Measurements from ENCODE around the gene FOXK2.

The FOXK2 gene

DNA sequence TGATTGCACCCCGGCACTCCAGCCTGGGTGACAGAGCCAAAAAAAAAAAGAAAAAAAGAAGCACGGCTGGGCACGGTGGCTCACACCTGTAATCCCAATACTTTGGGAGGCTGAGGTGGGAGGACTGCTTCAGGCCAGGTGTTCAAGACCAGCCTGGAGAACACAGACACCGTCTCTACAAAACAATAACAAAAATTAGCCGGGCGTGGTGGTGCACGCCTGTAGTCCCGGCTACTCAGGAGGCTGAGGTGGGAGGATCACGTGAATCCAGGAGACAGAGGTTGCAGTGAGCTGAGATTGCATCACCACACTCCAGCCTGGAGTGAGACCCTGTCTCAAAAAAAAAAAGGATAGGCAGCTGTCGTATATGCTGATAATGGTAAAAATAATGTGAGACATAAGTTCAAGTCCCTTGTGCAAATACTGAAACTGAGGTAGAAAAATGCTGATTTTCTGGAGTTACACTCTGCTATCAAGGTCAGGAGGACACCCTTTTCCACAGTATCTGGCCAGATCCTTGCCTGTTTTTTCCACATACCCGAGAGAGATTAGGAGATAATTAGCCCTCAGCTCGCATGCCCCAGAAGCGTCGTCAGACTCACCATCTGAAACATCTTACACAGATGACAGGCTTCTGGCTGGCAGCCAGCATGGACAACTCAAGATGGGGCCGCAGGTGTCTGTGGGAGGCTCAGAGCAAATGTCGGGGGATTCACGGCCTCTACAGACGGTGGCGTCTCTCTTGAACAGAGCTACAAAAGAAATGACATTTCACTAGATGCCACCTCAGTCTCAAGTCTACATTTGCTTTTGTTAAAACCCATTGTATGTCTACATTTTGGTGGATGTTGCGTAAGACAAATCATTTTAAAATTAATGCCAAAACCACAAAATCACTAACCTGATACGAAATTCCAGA, 91.9 kb downstream of the FOXK2 start:
- DNase-seq, result no peak

DNA sequence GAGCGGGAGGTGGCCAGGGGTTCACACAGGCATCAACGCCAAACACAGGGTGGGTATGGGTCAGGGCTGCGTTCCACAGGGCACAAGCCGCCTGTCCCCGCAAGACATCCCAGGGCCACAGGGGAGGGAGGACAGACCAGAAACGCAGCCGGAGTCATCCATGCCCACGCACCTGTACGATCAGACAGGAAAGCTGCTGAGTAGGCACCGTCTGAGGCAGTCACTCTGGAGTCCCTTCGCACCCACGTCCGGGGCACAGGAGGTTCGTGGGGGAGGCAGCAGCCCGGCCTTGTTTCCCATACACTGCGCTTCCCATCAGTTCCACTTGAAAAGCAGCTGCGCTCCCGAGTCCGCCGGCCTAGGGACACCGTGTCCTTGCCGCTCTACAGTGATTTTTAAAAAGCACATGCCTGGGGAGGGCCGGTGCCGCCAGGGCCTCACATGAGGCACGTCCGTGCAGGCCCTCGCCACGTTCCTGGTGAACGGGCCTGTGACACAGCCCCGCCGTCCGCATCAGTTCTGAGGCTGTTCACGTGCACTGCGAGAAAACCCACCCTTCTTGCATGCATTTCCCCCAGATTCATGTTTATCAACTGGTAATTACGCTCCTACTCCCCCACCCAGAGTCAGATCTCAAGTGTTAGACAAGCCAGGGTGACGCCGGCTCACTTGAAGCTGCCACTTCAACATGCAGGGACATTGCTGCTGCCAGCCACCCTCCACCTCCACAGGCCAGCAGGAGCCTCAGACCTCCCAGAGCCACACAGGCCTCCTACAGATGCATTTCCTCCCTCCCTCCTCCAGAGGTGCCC, 94.0 kb downstream of the FOXK2 start:
- DNase-seq, result no peak

DNA sequence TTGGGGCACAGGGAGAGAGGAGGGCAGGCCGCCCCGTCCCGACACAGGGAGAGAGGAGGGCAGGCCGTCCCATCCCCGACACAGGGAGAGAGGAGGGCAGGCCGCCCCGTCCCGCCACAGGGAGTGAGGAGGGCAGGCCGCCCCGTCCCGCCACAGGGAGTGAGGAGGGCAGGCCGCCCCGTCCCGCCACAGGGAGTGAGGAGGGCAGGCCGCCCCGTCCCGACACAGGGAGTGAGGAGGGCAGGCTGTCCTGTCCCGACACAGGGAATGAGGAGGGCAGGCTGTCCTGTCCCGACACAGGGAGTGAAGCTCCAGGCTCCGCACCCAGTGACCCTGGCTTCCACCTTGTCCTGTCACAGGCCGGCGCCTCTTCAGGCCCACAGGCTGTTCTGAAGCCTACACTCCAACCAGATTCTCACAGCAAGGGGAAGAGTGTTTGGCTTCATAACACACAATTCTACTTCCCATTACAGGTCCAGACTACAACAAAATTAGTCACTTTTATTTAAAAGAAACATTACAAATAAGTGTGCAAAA, 94.6 kb downstream of the FOXK2 start:
- DNase-seq, result no peak

DNA sequence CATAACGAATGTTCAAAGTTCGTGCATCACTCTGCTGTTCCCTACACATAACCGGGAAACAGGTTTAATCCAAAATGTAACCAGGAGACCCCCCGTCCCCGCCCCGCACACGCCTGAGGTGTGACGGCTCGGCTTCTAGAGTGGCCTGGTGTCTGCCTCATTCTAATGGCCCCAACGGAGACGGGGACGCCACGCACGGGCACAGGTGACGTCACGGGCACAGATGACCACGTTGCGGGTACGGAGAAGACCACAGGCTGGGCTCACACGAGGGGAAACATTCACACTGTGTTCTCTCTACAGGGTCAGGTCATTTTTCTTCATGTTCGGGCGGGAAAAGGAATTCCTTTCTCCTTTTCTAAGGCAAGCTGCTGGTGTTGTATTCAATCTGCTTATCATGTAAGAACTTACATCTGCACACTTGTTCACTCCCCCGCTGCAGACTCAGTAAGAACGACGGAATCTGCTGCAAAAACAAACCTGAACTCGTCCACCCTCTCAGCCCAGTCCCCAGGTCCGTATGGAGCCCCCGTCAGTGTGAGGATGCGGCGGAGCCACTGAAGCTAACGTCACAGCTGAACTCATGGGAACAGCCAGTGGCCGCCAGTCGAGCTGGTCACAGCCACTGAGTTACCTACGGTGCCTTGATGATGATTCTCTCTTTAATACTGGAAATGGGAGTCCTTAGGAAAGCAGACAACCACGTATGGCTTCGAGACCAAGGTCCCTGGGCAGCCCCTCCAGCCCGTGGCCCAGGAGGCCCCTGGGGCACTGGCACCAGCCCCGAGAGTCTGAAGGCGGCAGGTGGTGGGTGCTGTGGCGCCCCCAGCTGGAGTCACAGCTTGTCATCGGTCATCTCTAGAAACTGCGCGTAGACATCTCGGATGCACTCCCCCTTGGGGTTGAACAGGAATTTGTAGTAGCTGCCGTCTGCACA, 95.8 kb downstream of the FOXK2 start:
- no peak for DNase-seq

DNA sequence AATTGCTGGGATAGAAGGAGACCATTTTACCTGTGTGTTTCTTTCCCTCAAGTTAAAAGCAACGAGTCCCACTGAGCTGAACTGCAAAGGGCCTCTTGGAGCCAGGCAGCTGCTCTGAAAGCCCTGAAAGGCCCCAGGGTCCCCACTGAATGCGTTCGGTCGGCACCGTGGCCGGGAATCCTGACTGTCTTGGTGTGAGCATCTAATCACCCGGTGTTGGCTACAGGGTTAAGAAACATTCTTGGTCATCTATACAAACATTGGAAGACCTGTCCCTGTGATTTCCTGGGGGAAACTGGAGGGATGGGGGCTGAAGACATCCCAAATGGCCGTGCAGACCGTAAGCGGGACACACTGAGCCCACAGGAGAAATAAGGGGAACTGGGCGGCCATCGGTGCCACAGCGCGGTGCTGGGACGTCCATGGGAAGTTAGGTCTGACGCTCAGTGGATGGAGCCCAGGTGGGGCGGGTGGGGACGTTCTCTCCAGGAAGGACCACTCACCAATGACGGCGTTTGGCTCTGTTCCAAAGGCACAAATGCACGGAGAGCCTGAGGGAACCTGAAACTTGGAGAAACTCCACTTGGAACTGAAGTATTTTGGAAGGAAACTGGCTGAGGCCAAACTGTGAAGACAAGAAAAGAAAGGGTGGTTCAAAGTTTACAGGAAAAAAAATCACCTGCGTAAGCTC, 96.6 kb downstream of the FOXK2 start:
- DNase-seq, result no peak

DNA sequence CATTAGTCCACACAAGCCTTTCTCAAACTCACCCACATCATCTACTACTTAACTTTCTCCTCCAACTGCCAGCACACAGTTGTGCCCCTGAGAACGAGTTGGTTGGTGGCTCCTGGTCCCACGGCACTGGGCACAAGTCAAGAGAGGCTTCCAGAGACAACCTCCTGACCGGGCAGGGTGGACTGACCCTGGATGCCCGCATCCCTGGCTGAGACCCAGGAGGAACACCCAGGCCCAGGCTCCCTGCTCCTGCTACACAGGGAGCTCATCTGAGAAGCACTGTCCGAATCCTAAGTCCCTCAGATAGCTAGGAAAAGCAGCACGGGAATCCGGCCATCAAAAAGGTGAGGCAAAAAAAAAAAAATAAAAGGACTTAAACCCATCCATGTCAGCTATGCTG, 99.7 kb downstream of the FOXK2 start:
- no peak for DNase-seq

DNA sequence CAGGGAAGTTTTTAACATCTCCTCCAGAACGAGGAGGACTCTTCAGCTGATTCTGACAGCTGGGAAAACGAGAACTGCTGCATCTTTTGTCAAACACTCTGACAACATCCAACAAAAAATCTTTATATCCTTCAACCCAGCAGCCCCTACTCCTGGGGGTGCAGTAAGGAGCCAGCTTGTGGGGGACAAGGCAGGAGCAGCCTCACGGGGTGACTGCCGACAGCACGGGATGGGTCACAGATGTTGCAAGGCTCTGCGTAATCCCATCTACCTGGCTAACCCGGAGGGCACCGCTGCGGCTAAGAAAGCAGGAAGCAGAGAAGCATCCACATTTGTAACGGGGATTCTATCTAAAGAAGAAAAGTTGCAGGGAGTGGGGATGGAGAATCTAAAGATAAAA, 100.1 kb downstream of the FOXK2 start:
- no peak for DNase-seq

DNA sequence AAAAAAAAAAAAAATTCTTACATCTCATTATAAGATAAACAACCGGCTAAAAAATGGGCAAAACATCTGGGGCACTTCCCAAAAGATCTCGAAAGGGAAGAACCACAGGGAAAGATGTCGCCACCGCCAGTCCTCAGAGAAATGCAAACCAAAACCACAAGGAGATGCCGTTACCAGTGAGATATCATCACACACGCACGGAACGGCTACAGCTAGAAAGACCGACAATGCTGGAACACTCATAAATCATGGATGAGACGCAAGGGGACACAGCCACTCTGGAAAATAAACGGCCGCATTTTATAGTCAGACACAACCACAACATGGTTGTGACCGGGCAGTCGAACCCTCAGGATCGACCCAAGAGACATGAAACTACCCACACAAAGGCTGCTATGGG, 104.2 kb downstream of the FOXK2 start:
- DNase-seq, result no peak

DNA sequence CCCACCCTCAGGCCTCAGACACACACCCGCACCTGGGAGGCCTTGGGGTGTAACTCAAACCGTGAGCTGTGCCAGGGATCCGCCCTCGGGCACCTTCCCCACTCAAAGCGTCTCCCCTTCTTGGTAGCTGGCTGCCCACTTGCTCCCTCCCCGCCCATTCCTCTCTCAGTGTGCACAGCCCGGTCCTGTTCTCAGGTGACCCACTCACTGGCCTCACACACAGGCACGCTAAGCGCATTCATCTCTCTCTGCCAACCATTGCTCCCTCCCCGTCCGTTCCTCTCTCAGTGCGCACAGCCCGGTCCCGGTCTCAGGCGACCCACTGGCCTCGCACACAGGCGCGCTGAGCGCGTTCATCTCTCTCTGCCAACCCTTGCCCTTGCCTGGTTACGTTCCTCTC, 107.9 kb downstream of the FOXK2 start:
- no peak for DNase-seq

DNA sequence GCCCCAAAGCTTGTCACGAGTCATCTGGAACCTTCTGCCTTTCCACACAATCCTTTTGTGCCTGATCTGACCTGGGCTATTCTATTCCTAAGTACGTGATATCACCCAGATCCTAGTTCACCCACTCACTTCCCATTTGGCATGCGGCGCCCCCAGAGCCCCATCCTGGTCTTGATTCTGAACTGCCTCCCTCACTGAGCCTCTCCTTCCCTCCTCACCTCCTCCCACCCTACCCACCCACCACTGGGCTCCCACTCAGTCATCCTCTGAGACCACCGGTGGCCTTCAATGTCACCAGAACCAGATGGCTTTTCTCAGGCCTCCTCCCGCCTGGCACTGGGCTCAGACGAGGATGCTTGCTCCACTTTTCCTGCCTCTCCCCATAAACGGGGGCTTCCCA, 110.2 kb downstream of the FOXK2 start:
- DNase-seq, result no peak

DNA sequence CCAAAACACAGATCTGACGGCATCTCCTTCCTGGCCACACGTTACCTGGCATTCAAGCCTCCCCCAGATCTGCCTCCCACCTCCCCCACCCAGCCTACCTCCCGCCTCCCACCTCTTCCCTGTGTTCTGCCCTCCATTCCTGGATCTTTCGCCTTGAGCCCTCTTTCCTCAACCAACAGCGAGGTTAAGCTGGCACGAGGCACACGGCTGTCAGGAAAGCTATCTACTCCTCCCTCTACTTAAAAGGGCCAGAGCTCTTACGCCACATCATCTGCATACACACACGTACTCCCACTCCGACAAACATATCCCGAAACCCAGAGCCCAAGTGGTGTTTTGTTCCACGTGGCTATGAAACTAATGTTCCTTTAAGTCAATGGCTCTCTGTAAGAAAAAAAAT, 110.7 kb downstream of the FOXK2 start:
- DNase-seq, result no peak

DNA sequence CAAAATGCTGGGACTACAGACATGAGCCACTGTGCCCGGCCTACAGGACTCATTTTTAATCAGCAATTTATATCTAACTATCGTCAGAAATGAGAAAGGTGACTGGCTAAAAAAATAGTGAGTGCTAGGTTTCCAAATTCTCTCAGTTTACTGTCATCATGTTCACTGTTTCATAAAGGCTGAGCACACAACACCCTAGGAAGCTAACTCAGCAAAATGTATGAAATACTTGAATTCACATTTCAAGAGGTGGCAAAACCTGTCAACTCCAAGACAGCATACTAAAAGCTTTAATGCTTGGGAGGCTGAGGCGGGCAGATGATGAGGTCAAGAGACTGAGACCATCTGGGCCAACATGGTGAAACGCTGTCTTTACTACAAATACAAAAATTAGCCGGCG, 112.0 kb downstream of the FOXK2 start:
- no peak for DNase-seq

DNA sequence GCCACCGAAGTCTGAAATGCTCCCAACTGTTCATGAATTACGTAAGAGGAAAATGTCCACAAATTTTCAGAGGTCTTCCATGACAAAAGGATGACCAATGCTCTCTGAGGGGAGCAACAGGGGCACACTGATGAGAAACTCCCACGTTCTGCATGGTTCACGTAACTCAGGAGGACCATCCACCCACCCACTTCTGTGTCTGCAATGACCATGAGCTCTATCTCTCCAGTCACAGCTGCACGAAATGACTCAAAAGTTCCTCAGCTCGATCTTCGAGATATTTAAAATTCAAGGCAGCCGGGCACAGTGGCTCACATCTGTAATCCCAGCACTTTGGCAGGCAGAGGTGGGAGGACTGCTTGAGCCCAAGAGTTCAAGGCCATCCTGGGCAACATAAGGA, 112.9 kb downstream of the FOXK2 start:
- no peak for DNase-seq

DNA sequence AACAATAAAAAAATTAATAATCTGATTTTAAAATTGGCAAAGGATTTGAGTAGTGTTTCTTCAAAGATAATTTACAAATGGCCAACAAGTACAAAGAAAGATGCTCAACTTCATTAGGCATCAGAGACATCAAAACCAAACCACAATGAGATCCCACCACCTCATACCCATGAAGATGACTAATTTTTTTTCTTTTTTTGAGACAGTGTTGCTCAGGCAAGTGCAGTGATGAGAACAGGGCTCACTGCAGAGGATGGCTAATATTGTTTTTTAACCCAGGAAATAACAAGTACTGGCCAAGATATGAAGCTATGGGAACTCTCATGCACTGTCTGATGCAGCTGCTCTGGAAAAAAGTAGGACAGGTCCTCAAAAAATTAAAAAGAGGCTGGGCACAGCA, 113.8 kb downstream of the FOXK2 start:
- no peak for DNase-seq

DNA sequence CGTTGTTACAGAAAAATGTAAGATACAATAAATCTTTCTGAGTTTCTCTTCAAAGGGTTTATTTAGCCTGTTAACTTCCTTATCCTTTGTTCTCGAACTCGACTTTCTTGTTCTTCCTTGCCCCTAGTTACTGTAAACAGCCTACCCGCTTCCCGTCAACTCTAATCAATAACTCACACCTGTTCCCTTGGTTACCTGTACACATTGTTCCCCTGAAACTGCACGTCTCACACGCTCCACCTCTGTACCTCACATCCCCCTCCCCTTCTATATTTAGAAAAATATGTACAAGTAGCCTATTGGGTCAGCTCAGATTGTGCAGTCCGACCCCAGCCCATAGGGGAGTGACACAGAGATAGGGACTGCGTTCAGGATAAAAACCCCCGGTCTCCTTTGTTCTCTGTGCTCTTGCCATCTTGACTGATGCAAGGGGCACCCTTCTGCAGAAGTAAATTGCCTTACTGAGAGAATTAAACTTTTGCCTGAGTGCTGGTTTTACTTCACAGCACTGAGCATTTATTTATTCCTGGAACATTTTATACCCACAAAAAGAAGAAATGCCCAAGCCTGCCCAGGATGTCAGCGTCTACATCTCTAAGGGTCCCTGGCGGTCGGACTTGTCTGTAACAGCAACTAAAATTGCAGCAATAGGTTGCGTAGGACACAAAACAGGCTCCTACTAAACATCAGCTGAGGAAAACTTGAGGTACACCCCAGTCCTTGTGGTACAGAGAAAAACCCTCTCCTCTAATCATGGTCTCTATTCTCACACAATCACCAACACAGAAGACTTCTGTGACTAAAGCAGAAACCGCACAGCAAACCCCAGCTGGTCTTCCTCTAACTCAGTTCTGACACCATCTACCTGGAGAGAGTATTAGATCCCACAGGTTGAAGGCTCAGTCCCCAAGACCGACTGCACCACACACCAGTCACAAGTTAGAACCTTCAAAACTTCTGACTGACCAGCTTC, 117.4 kb downstream of the FOXK2 start:
- DNase-seq, result no peak

DNA sequence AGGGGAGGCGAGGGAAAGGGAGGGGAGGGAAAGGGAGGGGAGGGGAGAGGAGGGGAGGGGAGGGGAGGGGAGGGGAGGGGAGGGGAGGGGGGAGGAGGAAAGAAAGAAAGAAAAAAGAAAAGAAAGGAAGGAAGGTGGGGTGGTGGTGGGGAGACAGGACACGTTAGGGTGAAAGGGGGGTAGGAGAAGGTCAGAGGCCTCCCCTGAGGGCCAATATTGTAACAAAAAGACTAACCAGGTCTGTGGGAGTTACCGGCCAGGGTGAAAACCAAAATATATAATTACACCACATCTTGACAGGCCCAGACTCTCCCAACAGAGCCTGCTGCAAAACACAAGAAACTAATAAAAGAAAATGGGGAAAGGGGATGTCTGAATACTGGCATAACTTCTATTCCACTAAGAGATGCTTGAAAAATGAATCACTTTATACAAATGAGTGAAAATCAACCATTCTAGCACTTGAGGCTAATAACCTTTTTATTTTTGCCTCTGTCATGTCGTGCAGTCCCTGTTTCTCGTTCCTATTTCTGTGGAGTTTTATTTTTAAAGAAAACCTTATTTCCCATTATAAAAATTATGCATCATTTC, 118.7 kb downstream of the FOXK2 start:
- DNase-seq, result no peak

DNA sequence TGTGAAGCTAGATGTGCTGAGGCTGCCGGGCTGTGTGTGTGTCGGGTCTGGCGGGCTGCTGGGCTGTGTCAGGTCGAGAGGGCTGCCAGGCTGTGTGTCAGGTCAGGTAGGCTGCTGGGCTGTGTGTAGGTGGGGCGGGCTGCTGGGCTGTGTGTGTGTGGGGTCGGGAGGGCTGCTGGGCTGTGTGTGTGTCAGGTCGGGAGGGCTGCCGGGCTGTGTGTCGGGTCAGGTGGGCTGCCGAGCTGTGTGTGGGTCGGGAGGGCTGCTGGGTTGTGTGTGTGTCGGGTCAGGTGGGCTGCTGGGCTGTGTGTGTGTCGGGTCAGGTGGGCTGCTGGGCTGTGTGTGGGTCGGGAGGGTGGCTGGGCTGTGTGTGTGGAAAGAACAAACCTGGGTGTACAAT, 120.1 kb downstream of the FOXK2 start:
- no peak for DNase-seq

DNA sequence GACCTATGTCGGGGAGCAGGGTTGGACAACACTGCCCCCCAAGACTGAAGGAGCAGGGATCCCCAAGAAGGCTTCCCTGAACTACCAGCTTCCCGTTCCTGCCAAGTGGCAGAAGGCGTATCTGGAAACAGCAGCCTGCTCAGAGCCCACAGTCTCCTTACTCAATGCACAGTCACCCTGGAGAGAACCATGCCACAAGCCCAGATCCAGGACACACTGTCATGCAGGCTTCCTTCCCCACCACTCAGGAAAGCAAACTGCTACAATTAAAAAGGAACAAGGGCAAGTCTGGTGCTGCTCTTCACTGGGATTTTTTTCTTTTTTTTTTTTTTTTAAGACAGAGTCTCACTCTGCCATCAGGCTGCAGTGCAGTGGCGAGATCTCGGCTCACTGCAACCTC, 120.5 kb downstream of the FOXK2 start:
- DNase-seq, result no peak

DNA sequence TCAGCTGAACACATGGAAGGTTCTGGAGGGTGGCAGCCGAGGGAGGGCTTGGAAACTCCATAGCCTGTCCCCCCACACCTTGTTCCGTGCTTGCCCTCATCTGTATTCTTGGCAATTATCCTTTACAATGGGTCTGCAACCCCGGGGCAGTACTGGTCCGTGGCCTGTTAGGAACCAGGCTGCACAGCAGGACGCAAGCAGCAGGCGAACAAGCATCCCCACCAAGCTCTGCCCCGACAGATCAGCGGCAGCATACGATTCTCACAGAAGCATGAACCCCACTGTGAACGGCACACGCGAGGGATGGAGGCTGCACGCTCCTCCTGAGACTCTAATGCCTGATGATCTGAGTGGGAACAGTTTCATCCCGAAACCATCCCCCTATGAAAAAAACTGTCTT, 122.5 kb downstream of the FOXK2 start:
- no peak for DNase-seq

DNA sequence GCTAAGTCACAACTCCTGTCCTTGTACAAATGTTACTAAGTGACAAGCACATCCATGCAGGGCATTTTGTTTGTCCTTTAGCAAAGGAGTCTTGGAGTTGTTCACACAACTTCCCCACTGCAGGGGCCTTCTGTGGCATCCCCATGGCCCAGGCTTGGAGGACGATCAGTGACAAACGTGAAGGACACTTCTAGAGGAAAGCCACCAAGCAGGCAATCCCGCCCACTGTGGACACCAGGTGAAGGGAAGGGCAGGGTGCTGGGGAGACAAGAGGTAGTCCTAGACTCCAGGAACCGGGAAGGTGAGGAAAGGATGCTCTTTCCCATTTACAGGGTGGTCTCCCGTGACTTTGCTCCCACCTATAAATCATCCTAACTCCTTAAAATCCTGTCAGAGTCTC, 124.6 kb downstream of the FOXK2 start:
- no peak for DNase-seq

DNA sequence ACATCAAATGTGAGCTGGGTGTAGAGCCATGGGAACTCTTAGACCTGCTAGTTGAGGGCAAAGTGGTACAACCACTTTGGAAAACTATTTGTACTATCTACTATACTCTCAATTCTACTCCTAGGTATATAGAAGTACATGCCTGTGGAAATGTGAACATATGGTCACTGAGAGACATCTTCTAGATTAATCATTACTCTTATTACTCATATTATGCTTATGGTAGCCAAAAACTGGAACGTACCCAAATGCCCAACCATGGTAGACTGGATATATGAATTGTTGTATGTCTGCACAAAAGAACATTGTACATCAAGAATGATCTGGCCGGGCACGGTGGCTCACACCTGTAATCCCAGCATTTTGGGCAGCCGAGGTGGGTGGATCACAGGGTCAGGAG, 126.0 kb downstream of the FOXK2 start:
- DNase-seq, result no peak

Data from femur (tissue), 1 donor.